Hepatocyte (in vitro differentiated cells): ENCODE results near the gene OSGIN1. TPM values are rescaled to one million over a fixed set of nuclear protein-coding genes. Genes with fewer than 3 reads are reported as not detected.

Source experiments
- DNase-seq: peaks from one replicate; pipeline ENCODE4 v3.0.0-alpha.2; 2016; ENCODE audit warnings: low spot score
- H2AFZ ChIP-seq: fragments of 200-600 bp; sonication (generic); 2 replicates; pipeline ENCODE4 v1.6.0; 2016; ENCODE audit warnings: antibody characterized with exemption, mild to moderate bottlenecking
- H3K27ac ChIP-seq: fragments of 200-600 bp; sonication (generic); 2 replicates; pipeline ENCODE4 v1.5.1; 2016; ENCODE audit warnings: mild to moderate bottlenecking
- H3K27me3 ChIP-seq: fragments of 200-600 bp; sonication (generic); 2 replicates; pipeline ENCODE4 v1.6.1; 2016
- H3K36me3 ChIP-seq: fragments of 200-600 bp; sonication (generic); replicated peaks from 2 replicates; pipeline ENCODE4 v1.5.1; 2016; ENCODE audit warnings: low read depth; ENCODE audit not compliant: insufficient read depth
- H3K4me1 ChIP-seq: fragments of 200-600 bp; sonication (generic); 2 replicates; pipeline ENCODE4 v1.5.1; 2016; ENCODE audit warnings: mild to moderate bottlenecking, moderate library complexity; ENCODE audit not compliant: insufficient read depth
- H3K4me2 ChIP-seq: fragments of 200-600 bp; sonication (generic); 2 replicates; pipeline ENCODE4 v1.6.0; 2016
- H3K4me3 ChIP-seq: fragments of 200-600 bp; sonication (generic); 2 replicates; pipeline ENCODE4 v1.5.1; 2016; ENCODE audit warnings: mild to moderate bottlenecking
- H3K79me2 ChIP-seq: fragments of 200-600 bp; sonication (generic); 2 replicates; pipeline ENCODE4 v1.6.0; 2017; ENCODE audit warnings: mild to moderate bottlenecking
- H3K9me2 ChIP-seq: fragments of 200-600 bp; sonication (generic); replicated peaks from 2 replicates; pipeline ENCODE4 v1.6.0; 2017; ENCODE audit warnings: mild to moderate bottlenecking; ENCODE audit not compliant: insufficient read depth
- H3K9me3 ChIP-seq: fragments of 200-600 bp; sonication (generic); 2 replicates; pipeline ENCODE4 v1.5.1; 2016; ENCODE audit warnings: low read depth, mild to moderate bottlenecking
- H4K20me1 ChIP-seq: fragments of 200-600 bp; sonication (generic); 2 replicates; pipeline ENCODE4 v1.6.0; 2016; ENCODE audit warnings: mild to moderate bottlenecking; ENCODE audit not compliant: insufficient read depth, poor library complexity, severe bottlenecking
- EZH2 ChIP-seq: fragments of 200-600 bp; sonication (generic); IDR thresholded peaks from 2 replicates; pipeline ENCODE4 v1.6.1; 2016; ENCODE audit warnings: antibody characterized with exemption, mild to moderate bottlenecking, borderline replicate concordance
- EZH2phosphoT487 ChIP-seq: fragments of 200-600 bp; sonication (generic); IDR thresholded peaks from one replicate; pipeline ENCODE4 v1.6.1; 2018; ENCODE audit warnings: antibody characterized with exemption, mild to moderate bottlenecking, low read depth, moderate library complexity; ENCODE audit not compliant: unreplicated experiment, severe bottlenecking
- WGBS: methylation state at CpG from one replicate; pipeline ENCODE4 v1.1.6; 2016; ENCODE audit warnings: low lambda C conversion rate; ENCODE audit errors: missing lambda C conversion rate; 5-methylcytosine and 5-hydroxymethylcytosine counted together
- polyA plus RNA-seq: library from polyadenylated mRNA; unstranded; fragments of >200 nt; fragmentation: Nextera tagmentation; extraction: Ambion mirVana; gene quantifications from 2 replicates; pipeline ENCODE4 v1.2.1, GENCODE V29; 2016
- total RNA-seq: library from RNA; depleted of rRNA; stranded (reverse); fragments of >200 nt; gene quantifications from 2 replicates; pipeline ENCODE4 v1.2.3, GENCODE V29; 2014
- TF ChIP-seq, protein P1 (sequence below): fragments of 200-600 bp; sonication (generic); IDR thresholded peaks from 2 replicates; pipeline ENCODE4 v1.5.1; 2016; ENCODE audit warnings: antibody characterized with exemption, mild to moderate bottlenecking; ENCODE audit not compliant: poor library complexity

OSGIN1 gene
- total and polyA plus RNA-seq, 2 experiments from 2014 or later = 1.9 to 10.0 TPM

DNA sequence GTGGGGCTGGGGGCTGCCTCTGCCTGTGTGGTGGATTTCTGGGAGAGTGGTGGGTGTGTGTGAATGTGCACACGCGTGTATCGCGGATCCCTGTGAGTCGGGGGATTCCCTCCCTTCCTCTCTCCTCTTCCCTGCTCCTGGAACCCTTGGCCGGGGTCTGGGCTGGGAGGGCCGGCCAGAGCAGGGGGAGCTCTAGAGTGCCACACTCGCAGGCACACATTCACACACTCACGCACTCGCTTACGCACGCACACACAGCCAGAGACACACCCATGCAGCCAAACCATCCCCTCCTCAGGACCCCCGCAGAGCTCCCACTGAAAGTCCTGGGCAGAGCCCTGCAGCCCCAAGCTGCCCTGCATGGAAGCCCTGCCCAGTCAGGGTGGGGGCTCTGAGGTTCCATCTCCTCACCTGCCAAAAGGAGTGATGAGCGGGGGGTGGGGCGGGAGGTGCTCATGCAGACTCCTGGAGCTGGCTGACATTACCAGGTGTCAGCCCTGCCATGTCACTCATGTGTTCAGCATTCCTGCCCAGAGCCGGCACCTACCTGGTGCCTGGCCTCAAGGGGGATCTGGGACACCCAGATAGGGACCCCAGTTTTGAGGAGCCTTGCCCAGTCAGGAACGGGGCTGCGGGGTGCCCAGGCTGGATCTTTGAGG, 16.9 kb downstream of the OSGIN1 start:
- DNase-seq = no peak
- TF ChIP-seq, protein P1, sequence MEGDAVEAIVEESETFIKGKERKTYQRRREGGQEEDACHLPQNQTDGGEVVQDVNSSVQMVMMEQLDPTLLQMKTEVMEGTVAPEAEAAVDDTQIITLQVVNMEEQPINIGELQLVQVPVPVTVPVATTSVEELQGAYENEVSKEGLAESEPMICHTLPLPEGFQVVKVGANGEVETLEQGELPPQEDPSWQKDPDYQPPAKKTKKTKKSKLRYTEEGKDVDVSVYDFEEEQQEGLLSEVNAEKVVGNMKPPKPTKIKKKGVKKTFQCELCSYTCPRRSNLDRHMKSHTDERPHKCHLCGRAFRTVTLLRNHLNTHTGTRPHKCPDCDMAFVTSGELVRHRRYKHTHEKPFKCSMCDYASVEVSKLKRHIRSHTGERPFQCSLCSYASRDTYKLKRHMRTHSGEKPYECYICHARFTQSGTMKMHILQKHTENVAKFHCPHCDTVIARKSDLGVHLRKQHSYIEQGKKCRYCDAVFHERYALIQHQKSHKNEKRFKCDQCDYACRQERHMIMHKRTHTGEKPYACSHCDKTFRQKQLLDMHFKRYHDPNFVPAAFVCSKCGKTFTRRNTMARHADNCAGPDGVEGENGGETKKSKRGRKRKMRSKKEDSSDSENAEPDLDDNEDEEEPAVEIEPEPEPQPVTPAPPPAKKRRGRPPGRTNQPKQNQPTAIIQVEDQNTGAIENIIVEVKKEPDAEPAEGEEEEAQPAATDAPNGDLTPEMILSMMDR = no peak
- TF ChIP-seq EZH2phosphoT487 = no peak
- TF ChIP-seq EZH2 = no peak
- Histone ChIP-seq H4K20me1 (no peaks in the 10 kb centered on the region), H3K9me3 (no peaks in the 10 kb centered on the region), H3K4me3 (no peak overlapping the region), H3K4me1 (no peaks in the 10 kb centered on the region), H3K27me3 (peaks cover 10% of the 10 kb centered on the region), H3K36me3 (no peaks in the 10 kb centered on the region), H3K9me2 (no peaks in the 10 kb centered on the region), H3K79me2 (no peaks in the 10 kb centered on the region), H2AFZ (no peak overlapping the region), H3K4me2 (no peak overlapping the region), H3K27ac (no peak overlapping the region)
- 71% methylated on average over 14 of the region's 18 CpGs for WGBS

DNA sequence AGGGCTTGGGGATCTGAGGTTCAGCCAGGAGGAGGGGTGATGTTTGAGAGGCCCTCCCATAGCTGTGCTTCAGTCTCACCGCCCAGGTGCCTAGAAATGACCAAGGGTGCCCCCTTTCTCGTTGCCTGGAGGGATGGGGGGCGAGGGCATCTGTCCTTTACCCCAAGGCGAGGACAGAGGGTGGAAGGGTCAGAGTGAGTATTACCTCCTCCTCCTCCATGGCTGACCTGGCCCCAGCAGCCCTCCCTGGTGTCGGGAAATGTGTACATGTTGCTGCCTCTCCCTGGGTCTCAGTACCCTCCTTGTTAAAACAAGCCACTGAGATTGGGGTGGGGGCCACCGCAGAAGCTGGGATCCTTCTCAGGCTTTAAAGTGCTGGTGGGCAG, 17.4 kb downstream of the OSGIN1 start:
- no peak overlapping the region for H2AFZ ChIP-seq
- H3K4me3 ChIP-seq = no peak overlapping the region
- no peak overlapping the region for H3K27ac ChIP-seq
- 93% methylated on average over 6 of the region's 6 CpGs for WGBS
- no peak overlapping the region for H3K4me2 ChIP-seq
- no peaks in the 10 kb centered on the region for H3K9me3 ChIP-seq
- peaks cover 10% of the 10 kb centered on the region for H3K27me3 ChIP-seq
- H3K9me2 ChIP-seq = no peaks in the 10 kb centered on the region
- no peaks in the 10 kb centered on the region for H3K79me2 ChIP-seq
- no peaks in the 10 kb centered on the region for H3K36me3 ChIP-seq
- H3K4me1 ChIP-seq = no peaks in the 10 kb centered on the region
- H4K20me1 ChIP-seq = no peaks in the 10 kb centered on the region
- no peak for DNase-seq
- TF ChIP-seq, protein P1 = no peak
- TF ChIP-seq EZH2phosphoT487 = no peak
- no peak for TF ChIP-seq EZH2

DNA sequence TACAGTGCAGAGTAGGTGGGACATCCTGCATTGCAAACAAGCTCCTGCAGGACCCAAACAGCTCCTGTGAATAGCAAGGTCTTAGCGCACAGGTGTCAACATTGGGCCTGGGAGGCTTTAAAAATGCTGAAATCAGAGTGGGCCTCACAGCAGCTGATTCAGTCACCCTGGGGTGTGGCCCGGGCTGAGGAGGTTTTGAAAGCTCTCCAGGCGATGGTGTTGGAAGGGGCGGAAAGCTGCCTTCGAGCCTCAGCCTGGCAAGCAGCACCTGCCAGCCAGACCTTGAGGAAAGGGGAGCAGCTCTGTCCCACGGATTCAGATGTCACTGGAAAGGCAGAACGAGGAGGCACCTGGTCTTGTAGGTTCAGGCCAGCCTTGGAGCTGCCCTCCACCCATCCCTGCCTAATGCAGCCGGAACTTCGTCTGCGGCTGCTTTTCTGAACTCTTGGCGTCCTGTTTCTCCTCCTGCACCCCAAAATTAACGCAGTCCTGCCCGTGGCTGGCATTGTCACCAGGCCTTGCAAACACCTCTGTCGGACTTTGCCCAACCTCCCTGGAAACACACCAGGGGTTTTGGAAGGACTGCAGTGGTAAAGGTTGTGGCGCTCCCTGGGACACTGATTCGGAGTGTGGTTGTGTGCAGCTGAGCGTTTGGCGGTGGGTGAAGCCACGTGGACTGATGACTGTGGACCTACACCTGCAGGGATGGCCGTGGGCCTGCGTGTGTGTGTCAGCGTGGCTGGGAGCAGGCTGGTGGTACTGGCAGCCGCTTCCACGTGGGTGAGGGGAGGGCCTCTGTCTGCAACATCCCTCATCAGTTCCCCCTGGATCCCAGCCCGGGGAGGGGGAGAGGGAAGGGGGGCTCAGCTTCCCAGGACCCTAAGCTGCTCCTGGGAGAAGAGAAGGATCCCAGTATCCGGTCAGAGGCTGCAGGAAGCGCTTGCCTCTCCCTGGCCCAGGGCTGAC, 18.4 kb downstream of the OSGIN1 start:
- Histone ChIP-seq H3K4me1 (no peaks in the 10 kb centered on the region), H3K36me3 (no peaks in the 10 kb centered on the region), H3K27me3 (peaks cover 10% of the 10 kb centered on the region), H3K27ac (no peak overlapping the region), H2AFZ (no peak overlapping the region), H4K20me1 (no peaks in the 10 kb centered on the region), H3K9me2 (no peaks in the 10 kb centered on the region), H3K79me2 (no peaks in the 10 kb centered on the region), H3K4me2 (no peak overlapping the region), H3K9me3 (no peaks in the 10 kb centered on the region), H3K4me3 (no peak overlapping the region)
- TF ChIP-seq EZH2 = no peak
- TF ChIP-seq EZH2phosphoT487 = no peak
- TF ChIP-seq, protein P1 = no peak
- no peak for DNase-seq
- WGBS = 78% methylated on average over 26 of the region's 27 CpGs
